ENCODE measurements around the gene RREB1.

RREB1 gene, protein sequence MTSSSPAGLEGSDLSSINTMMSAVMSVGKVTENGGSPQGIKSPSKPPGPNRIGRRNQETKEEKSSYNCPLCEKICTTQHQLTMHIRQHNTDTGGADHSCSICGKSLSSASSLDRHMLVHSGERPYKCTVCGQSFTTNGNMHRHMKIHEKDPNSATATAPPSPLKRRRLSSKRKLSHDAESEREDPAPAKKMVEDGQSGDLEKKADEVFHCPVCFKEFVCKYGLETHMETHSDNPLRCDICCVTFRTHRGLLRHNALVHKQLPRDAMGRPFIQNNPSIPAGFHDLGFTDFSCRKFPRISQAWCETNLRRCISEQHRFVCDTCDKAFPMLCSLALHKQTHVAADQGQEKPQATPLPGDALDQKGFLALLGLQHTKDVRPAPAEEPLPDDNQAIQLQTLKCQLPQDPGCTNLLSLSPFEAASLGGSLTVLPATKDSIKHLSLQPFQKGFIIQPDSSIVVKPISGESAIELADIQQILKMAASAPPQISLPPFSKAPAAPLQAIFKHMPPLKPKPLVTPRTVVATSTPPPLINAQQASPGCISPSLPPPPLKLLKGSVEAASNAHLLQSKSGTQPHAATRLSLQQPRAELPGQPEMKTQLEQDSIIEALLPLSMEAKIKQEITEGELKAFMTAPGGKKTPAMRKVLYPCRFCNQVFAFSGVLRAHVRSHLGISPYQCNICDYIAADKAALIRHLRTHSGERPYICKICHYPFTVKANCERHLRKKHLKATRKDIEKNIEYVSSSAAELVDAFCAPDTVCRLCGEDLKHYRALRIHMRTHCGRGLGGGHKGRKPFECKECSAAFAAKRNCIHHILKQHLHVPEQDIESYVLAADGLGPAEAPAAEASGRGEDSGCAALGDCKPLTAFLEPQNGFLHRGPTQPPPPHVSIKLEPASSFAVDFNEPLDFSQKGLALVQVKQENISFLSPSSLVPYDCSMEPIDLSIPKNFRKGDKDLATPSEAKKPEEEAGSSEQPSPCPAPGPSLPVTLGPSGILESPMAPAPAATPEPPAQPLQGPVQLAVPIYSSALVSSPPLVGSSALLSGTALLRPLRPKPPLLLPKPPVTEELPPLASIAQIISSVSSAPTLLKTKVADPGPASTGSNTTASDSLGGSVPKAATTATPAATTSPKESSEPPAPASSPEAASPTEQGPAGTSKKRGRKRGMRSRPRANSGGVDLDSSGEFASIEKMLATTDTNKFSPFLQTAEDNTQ (N-terminal part only)

GRCh38 chr6:7107578-7108195 lies at the start of gene RREB1:
Gene RREB1, plus strand, starts transcription at chr6:7107961. Its CDS starts 73,951 bp downstream, at chr6:7181912.
- peak in 1 of 2 experiments; percentile 51 for DNase-seq

- no peak for DNase-seq
These were observed 49.4 kb upstream of the RREB1 start for GRCh38 chr6:7058250-7058923.

DNA sequence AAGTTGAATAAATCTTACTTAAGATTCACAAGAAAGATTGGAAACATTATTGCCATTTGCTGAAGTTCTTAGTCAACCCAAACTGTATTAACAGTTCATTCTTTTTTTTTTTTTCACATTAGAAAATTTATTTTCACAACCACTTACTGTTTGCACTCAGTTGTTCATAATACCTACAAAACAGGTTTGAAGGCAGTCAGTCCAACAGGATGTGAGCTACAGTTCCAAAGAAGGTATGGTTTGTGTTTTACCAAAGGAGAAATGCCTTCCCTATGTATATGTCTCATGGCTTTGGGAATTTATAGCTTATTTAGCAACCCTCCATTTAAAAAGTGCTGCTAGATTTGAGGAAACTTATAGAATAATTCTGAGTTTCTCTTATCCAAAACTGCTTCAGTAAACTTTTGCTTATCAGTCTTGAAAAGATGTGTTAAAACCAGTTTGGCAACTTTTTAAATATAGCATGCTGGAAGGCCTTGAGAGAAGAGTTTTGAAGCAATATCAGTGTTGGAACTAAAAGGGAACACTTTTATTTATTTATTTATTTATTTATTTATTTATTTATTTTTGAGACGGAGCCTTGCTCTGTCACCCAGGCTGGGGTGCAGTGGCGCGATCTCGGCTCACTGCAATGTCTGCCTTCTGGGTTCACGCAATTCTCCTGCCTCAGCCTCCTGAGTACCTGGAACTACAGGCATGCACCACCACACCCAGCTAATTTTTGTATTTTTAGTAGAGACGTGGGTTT lies 46.8 kb upstream of the RREB1 start:
- DNase-seq: no peak

GRCh38 chr6:7062451-7063162 lies 45.2 kb upstream of the RREB1 start:
- no peak for DNase-seq

DNA sequence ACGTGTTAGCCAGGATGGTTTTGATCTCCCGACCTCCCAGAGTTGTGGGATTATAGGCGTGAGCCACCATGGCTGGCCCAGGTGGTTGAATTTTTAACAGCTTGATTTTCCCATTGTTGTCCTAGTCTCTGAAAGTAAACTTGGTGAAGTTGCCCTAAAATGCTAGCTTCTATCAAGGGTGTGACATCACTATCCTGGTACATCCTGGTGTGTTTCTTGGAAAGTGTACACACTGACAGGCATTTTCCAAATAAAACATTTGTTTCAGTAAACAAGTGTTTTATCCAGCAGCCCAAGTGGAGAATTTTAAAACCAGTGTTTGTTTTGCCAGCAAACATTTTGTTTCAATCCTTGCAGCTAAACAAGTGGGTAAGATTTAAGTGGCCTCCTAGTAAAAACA lies 40.5 kb upstream of the RREB1 start:
- no peak for DNase-seq

DNA sequence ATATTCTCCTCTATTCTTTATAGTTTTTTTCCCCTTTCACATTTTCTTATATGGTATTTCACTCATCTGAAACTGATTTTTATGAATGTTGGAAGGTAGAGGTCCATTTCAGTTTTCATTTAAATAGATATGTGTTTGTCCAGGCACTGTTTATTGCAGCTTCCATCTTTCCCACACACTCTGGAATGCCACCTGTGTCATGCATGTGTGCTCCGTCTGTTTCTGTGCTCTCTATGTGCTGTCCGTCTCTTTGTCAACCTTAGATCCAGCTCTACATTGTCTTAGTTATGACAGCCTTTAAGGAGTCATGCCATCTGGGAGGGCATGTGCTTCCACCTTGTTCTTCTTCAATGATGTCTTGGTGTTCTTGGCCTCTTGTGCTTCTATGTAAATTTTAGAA lies 36.4 kb upstream of the RREB1 start:
- DNase-seq: no peak

DNA sequence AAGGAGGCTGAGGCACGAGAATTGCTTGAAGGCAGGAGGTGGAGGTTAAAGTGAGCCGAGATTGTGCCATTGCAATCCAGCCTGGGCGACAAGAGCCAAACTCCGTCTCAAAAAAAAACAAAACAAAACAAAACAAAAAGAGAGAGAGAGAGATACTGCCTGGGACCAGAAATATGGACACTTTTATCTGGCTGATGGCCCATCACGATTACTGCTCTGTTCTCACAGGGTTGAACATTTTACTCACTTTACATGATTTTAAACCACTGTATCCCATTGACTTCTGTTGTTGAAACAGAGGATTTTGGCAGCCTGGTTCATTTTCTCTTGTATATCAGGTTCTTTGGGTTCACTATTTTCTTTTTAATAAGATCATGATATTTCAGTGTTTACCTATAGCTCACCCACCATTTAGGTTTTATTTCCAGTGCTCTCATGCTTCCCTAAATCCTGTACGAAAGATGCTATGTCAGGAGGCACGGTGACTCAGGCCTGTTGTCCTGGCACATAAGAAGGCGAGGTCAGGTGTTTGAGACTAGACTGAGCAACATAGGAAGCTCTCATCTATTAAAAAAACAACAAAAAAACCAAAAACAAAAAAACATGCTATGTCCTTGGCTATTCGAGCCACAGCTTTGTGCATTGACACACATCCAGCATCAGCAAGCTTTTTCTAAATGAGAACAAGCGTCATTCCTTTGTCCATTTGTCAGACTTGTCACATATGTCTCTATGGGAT lies 34.5 kb upstream of the RREB1 start:
- DNase-seq: no peak

DNA sequence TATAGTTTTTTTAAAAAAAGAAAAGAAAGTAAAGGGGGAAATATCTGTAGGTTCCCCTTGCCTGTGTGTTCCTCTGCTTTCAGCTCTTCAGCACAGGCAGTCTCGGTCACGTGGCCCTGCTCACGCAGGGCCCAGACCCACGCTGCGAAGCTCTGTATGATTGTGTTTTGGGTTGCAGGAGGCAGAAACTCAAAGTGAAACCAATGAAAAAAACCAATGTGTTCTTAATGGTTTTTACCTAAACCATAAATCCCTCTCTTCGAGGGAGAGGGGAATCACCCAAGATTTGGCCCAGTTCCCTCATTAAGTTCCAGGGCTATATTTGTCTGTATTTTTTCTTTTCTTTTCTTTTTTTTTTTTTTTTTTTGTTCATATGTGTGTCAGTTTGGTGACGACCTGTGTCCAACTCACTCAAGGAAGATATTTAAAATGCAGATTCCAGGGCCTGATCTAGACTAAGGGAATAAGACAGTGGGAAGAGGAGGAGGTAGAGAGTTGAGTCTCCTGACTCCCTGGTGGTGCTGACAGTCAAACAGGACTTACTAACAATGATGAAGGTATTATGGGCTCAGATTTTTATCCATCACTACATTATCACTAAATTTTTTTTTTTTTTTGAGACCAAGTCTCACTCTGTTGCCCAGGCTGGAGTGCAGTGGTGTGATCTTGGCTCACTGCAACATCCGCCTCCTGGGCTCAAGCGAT lies 33.8 kb upstream of the RREB1 start:
- DNase-seq: no peak

GRCh38 chr6:7074870-7075269 lies 32.9 kb upstream of the RREB1 start:
- DNase-seq: no peak

DNA sequence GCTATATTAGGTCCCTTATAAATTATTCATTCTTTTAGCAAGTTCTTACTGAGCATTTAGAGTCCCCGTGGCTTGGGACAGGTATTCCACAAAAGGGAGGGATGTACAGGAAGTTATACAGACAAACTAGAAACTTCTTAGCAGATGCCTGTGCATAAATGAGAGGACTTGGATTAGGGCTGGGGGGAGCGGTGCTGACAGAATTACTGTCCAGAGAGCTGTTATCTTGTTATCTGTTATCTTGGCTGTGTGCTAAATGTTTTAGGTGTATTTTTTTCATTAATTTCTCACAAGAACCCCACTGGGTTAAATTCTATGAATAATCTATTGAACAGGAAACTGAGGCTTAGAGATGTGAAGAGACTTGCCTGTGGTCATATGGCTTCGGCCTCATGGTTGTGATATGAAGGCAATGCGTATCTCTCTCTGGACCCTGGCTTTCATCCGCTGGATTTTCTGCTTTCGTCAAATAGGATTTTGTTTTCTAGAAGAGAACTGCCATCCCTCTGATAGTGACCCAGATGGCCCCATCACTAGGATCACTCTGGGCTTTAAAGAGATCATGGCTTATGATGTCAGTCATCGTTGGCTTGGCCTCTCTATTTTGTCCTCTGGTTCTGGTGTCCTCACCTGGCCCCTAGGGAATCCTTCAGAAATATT lies 32.3 kb upstream of the RREB1 start:
- DNase-seq: no peak

DNA sequence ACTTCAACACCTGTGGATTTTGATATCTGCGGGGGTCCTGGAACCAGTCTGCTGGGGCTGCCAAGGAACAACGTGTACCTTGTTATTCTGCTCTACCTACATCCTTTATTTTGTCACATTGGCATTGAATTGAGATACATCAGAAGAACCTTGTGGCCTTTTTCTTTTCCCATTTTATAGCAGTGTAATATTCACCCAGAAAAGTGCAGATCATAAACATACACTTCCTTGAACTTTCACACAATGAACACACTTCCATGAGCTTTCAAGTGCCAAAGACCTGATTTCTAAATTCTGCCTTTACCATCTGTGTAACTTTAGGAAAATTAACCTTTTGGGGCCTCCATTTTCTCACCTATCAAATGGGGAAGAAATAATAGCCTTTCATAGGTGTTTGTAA lies 29.9 kb upstream of the RREB1 start:
- no peak for DNase-seq

DNA sequence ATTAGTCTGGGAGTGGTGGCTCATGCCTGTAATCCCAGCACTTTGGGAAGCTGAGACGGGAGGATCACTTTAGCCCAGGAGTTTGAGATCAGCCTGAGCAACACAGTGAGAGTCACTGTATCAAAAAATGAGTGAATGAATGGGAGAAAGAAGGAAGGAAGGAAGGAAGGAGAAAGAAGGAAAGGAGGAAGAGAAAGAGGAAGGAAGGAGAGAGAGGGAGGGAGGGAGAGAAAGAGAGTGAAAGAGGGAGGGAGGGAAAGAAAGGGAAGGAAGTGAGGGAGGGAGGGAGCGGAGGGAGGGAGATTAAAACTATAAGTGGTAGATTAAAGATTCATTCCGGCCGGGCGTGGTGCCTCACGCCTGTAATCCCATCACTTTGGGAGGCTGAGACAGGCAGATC lies 28.9 kb upstream of the RREB1 start:
- DNase-seq: no peak

DNA sequence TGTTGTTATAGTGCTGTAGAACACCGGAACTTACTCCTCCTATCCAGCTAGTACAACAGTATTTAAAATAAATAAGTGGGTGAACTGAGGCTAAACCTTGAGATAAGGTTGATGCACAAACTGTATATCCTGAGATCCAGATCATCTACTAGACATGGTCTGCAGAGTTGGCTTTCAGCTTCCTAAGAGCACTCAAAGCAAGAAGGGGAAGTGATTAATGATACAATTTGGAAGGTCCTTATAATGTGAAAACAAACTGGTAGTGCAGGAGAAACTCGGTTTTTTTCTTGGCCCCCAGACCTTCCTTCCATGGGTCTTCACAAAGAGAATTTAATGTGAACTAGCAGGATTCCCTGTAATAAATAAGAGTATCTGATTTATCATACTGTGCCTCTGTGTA lies 27.4 kb upstream of the RREB1 start:
- DNase-seq: no peak

- peak in 1 of 2 experiments; percentile 44 for DNase-seq
These were observed 21.9 kb upstream of the RREB1 start for GRCh38 chr6:7085911-7086310.

- DNase-seq: no peak
These were observed 21.3 kb upstream of the RREB1 start for GRCh38 chr6:7086488-7086887.

DNA sequence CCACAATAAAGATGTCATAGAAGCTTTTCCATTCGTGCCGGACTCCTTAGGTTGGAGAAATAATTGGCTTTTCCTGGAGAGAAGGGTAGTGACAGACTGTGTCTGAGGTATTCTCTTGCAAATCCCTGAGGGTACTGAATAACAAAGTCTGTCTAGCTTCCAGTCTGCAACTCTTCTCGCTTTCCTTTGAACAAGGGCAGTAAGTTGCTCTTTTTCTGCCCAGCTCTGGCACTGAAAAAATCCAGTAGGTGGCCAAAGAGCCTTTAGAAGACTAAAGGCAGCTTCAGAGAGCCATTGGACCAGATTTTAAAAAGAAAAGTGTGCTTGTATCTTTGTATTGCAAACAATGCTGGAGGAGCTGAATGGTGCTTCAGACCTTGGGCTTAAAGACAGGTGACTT lies 20.7 kb upstream of the RREB1 start:
- no peak for DNase-seq

DNA sequence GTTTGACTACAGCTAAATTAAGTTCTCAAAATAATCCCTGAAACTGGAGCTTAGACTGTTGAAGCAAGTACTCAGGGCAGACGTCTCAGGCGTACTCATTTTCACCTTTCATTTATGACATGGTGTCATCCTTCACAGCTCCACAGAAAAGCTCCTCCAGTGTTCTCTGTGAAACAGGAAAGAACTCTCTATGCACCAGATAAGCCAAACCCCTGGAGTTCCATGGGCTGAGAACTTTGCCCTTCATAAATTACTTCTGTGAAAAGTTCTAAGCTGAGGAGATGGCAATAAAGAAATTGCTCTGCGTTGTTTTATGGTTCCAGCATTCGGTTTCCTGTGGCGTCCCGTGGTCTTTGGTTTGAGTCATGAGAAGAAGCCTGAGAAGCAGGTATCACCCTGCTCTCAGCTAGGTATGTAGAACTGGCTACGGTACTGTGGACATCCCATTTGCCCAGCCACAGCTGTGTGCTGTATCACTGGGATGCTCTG lies 20.2 kb upstream of the RREB1 start:
- no peak for DNase-seq

DNA sequence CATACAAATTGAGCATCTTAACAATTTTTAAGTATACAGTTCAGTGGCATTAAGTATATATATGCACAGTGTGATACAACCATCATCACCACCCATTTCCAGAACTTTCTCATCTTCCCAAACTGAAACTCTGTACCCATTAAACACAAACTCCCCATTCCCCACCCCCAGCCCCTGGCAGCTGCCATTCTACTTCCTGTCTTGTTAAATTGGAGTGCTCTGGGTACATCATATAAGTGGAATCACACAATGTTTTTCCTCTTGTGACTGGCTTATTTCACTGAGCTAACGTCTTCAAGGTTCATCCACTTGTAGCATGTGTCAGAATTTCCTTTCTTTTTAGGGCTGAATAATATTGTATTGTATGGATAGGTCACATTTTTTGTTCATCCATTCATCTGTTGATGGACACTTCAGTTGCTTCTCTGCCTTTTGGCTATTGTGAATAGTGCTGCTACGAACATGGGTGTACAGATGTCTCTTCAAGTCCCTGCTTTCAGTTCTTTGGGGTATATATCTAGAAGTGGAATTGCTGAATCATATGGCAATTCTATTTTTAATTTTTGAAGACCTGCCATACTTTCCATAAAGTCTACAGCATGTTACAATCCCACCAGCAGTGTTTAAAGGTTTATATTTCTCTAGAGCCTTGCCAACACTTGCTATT lies 19.6 kb upstream of the RREB1 start:
- DNase-seq: no peak
